ENCODE results near the gene KRT15. TPM values are rescaled to one million over a fixed set of nuclear protein-coding genes. Genes with fewer than 3 reads are reported as not detected.

KRT15 gene
- total RNA-seq, 2 experiments from 2014 or later = not detected

- H3K4me3 Mint-ChIP-seq = no peak overlapping the region
- POLR2A ChIA-PET = no interaction called here
- CTCF ChIA-PET = interaction anchor here (2.0 kb wide), 1 partner anchor 17 kb away, joined by 14 read pairs; no protein-coding TSS in a partner anchor
- H3K36me3 Mint-ChIP-seq = no peaks in the 10 kb centered on the region
- intact Hi-C loops (cut with micrococcal nuclease) = no loop called here
- H3K4me1 Mint-ChIP-seq (ENCODE audit: low read depth) = peaks cover 5% of the 10 kb centered on the region
- H3K27ac Mint-ChIP-seq = no peak overlapping the region
- peaks cover 33% of the 10 kb centered on the region for H3K27me3 Mint-ChIP-seq
- no peak for DNase-seq
- no peaks in the 10 kb centered on the region for H3K9me3 Mint-ChIP-seq
These were observed 13.3 kb upstream of the KRT15 start for GRCh38 chr17:41531993-41532392.

GRCh38 chr17:41530062-41531048 lies 11.7 kb upstream of the KRT15 start:
- Mint-ChIP-seq H3K9me3 (no peaks in the 10 kb centered on the region), H3K27me3 (peaks cover 42% of the 10 kb centered on the region), H3K4me1 (ENCODE audit: low read depth) (peaks cover 5% of the 10 kb centered on the region), H3K27ac (no peak overlapping the region), H3K36me3 (no peaks in the 10 kb centered on the region), H3K4me3 (no peak overlapping the region)
- ChIA-PET POLR2A (no interaction called here), CTCF (interaction anchor here (1.5 to 3.7 kb wide), 3 partner anchors 12 to 118 kb away, joined by 4 to 19 read pairs (median 6); no protein-coding TSS in a partner anchor)
- DNase-seq = no peak
- intact Hi-C loops (cut with micrococcal nuclease) = no loop called here

- peaks cover 42% of the 10 kb centered on the region for H3K27me3 Mint-ChIP-seq
- H3K4me3 Mint-ChIP-seq = no peak overlapping the region
- peaks cover 5% of the 10 kb centered on the region for H3K4me1 Mint-ChIP-seq (ENCODE audit: low read depth)
- intact Hi-C loops (cut with micrococcal nuclease) = no loop called here
- no peak overlapping the region for H3K27ac Mint-ChIP-seq
- ChIA-PET POLR2A (no interaction called here), CTCF (interaction anchor here (1.5 to 3.7 kb wide), 3 partner anchors 13 to 119 kb away, joined by 4 to 19 read pairs (median 6); no protein-coding TSS in a partner anchor)
- H3K36me3 Mint-ChIP-seq = no peaks in the 10 kb centered on the region
- no peaks in the 10 kb centered on the region for H3K9me3 Mint-ChIP-seq
- no peak for DNase-seq
These were observed 10.8 kb upstream of the KRT15 start for GRCh38 chr17:41529491-41529915.

- Mint-ChIP-seq H3K27me3 (peaks cover 42% of the 10 kb centered on the region), H3K9me3 (no peaks in the 10 kb centered on the region), H3K36me3 (no peaks in the 10 kb centered on the region), H3K4me3 (no peak overlapping the region), H3K4me1 (ENCODE audit: low read depth) (peaks cover 5% of the 10 kb centered on the region), H3K27ac (no peak overlapping the region)
- intact Hi-C loops (cut with micrococcal nuclease) = no loop called here
- CTCF ChIA-PET = interaction anchor here (1.5 to 3.7 kb wide), 3 partner anchors 14 to 119 kb away, joined by 4 to 19 read pairs (median 6); no protein-coding TSS in a partner anchor
- no peak for DNase-seq
- POLR2A ChIA-PET = no interaction called here
These were observed 10.3 kb upstream of the KRT15 start for GRCh38 chr17:41528959-41529353.

GRCh38 chr17:41527063-41528023 lies 8.7 kb upstream of the KRT15 start:
- peaks cover 5% of the 10 kb centered on the region for H3K4me1 Mint-ChIP-seq (ENCODE audit: low read depth)
- ChIA-PET POLR2A (no interaction called here), CTCF (interaction anchor here (3.7 kb wide), 1 partner anchor 22 kb away, joined by 19 read pairs; no protein-coding TSS in a partner anchor)
- H3K9me3 Mint-ChIP-seq = no peaks in the 10 kb centered on the region
- peaks cover 38% of the 10 kb centered on the region for H3K27me3 Mint-ChIP-seq
- intact Hi-C loops (cut with micrococcal nuclease) = no loop called here
- no peak overlapping the region for H3K4me3 Mint-ChIP-seq
- no peaks in the 10 kb centered on the region for H3K36me3 Mint-ChIP-seq
- DNase-seq = no peak
- H3K27ac Mint-ChIP-seq = no peak overlapping the region

GRCh38 chr17:41524261-41524660 lies 5.6 kb upstream of the KRT15 start:
- no peak for DNase-seq
- Mint-ChIP-seq H3K4me1 (ENCODE audit: low read depth) (peaks cover 5% of the 10 kb centered on the region), H3K9me3 (no peaks in the 10 kb centered on the region), H3K27me3 (peaks cover 24% of the 10 kb centered on the region), H3K4me3 (no peak overlapping the region), H3K27ac (no peak overlapping the region), H3K36me3 (no peaks in the 10 kb centered on the region)
- intact Hi-C loops (cut with micrococcal nuclease) = no loop called here
- CTCF ChIA-PET = no interaction called here
- POLR2A ChIA-PET = no interaction called here

- Mint-ChIP-seq H3K4me3 (no peak overlapping the region), H3K36me3 (no peaks in the 10 kb centered on the region), H3K27ac (no peak overlapping the region), H3K4me1 (ENCODE audit: low read depth) (peaks cover 5% of the 10 kb centered on the region), H3K9me3 (no peaks in the 10 kb centered on the region), H3K27me3 (peaks cover 19% of the 10 kb centered on the region)
- ChIA-PET POLR2A (no interaction called here), CTCF (no interaction called here)
- intact Hi-C loops (cut with micrococcal nuclease) = no loop called here
- no peak for DNase-seq
These were observed 5.1 kb upstream of the KRT15 start for GRCh38 chr17:41523787-41524186.

GRCh38 chr17:41523225-41523593 lies 4.5 kb upstream of the KRT15 start:
- H3K36me3 Mint-ChIP-seq = no peaks in the 10 kb centered on the region
- CTCF ChIA-PET = no interaction called here
- no peak overlapping the region for H3K4me3 Mint-ChIP-seq
- no peaks in the 10 kb centered on the region for H3K9me3 Mint-ChIP-seq
- peaks cover 5% of the 10 kb centered on the region for H3K4me1 Mint-ChIP-seq (ENCODE audit: low read depth)
- POLR2A ChIA-PET = no interaction called here
- no peak for DNase-seq
- H3K27ac Mint-ChIP-seq = no peak overlapping the region
- peaks cover 15% of the 10 kb centered on the region for H3K27me3 Mint-ChIP-seq
- intact Hi-C loops (cut with micrococcal nuclease) = no loop called here

- H3K4me3 Mint-ChIP-seq = no peak overlapping the region
- H3K27ac Mint-ChIP-seq = no peak overlapping the region
- peaks cover 12% of the 10 kb centered on the region for H3K27me3 Mint-ChIP-seq
- H3K4me1 Mint-ChIP-seq (ENCODE audit: low read depth) = peaks cover 3% of the 10 kb centered on the region
- no peaks in the 10 kb centered on the region for H3K36me3 Mint-ChIP-seq
- intact Hi-C loops (cut with micrococcal nuclease) = no loop called here
- no peak for DNase-seq
- CTCF ChIA-PET = no interaction called here
- no peaks in the 10 kb centered on the region for H3K9me3 Mint-ChIP-seq
- POLR2A ChIA-PET = no interaction called here
These were observed 3.9 kb upstream of the KRT15 start for GRCh38 chr17:41522301-41523224.

GRCh38 chr17:41521574-41522261 lies 3.0 kb upstream of the KRT15 start:
- ChIA-PET POLR2A (no interaction called here), CTCF (no interaction called here)
- intact Hi-C loops (cut with micrococcal nuclease) = no loop called here
- Mint-ChIP-seq H3K4me1 (ENCODE audit: low read depth) (no peaks in the 10 kb centered on the region), H3K9me3 (no peaks in the 10 kb centered on the region), H3K27ac (no peak overlapping the region), H3K36me3 (no peaks in the 10 kb centered on the region), H3K27me3 (peaks cover 6% of the 10 kb centered on the region), H3K4me3 (no peak overlapping the region)
- DNase-seq = no peak
